GM18870 (cell line): ENCODE measurements around the gene BCO2.

Source experiments
- ATAC-seq: cut with Tn5 transposase; IDR thresholded peaks from one replicate; pipeline ENCODE4 v1.9.1; 2021; ENCODE audit warnings: moderate library complexity; ENCODE audit not compliant: unreplicated experiment

Gene BCO2

GRCh38 chr11:112247201-112247600, 71.9 kb downstream of the BCO2 start:
- no peak for ATAC-seq

DNA sequence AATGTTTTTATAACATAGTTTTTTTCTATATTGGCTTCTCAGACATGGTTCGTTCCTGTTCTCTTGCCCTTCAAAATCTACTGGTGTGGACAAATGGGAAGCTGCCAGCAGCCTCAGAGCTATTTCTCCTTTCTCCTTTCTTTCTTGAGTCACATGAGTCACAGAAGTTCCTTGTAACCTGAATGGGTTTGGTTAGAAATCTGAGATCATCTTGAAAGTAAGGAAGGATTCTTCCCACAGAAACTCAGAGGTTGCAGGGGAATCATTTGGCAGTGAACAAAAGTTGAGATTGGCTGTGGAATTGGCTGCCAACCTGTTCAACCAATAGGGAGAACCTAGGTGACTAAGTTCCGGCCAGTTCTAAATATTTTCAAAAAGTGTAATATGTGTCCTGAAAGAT, 72.9 kb downstream of the BCO2 start:
- no peak for ATAC-seq

DNA sequence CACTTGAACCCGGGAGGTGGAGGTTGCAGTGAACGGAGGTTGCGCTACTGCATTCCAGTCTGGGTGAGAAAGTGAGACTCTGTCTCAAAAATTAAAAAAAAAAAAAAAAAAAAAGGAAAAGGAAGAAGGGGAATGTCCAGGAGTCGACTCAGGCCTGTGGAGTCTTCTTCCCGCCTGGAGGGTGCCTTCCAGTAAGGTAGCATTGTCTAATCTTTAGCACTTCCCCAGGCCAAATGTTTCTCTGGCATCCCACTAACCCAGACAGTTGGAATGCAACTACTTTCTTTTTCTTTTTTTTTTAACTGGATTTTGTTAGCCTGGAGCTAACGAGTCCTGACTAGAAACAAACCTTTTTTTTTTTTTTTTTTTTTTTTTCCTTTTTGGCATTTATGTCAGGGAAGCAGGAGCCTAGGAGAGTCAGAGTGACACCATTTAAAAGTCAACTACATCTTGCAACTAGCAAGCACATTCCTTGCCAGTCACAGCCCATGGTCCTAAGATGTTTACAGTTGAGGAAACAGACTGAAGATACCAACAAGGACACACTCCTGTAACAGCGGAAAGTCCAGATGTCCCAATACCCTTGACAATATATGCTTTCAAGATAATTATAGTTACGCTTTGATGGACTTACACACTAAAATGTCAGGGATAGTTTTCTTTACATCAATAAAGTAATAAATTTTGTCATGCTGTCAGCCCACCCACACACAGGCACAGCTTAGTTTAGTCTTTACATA, 74.7 kb downstream of the BCO2 start:
- no peak for ATAC-seq

GRCh38 chr11:112253605-112254242, 78.4 kb downstream of the BCO2 start:
- ATAC-seq: no peak

DNA sequence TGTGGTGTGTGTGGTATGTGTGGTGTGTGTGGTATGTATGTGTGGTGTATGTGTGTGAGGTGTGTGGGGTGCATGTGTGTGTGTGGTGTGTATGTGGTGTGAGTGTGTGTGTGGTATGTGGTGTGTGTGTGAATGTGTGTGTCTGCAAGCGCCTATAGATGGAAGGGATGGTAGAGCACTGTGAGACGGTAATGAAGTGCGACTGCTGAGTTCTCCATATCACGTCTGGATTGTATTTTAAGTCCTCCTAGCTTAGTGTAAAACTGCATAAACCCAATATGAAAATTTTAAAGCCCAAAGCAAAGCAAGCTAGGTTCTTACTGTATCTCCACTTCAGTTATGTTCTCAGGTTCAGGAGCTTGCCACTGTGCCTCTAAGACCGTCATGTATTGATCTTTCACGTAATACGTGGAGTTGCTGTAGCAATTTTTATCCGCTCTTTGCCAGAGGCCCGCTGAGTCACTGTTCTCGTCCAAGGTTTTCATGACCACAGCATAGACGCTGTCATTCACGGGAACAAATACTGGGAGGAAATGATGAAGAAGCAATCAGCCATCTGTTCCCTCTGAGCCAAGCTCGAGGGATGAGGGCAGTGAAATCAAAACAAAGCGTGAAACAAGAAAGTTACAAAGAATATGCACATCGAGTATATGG, 79.9 kb downstream of the BCO2 start:
- no peak for ATAC-seq

GRCh38 chr11:112260490-112260889, 85.2 kb downstream of the BCO2 start, which contains the start of gene PLET1:
Gene PLET1 (minus strand): TSS chr11:112260860. CDS start chr11:112260589, 271 bp downstream.
- ATAC-seq: no peak

DNA sequence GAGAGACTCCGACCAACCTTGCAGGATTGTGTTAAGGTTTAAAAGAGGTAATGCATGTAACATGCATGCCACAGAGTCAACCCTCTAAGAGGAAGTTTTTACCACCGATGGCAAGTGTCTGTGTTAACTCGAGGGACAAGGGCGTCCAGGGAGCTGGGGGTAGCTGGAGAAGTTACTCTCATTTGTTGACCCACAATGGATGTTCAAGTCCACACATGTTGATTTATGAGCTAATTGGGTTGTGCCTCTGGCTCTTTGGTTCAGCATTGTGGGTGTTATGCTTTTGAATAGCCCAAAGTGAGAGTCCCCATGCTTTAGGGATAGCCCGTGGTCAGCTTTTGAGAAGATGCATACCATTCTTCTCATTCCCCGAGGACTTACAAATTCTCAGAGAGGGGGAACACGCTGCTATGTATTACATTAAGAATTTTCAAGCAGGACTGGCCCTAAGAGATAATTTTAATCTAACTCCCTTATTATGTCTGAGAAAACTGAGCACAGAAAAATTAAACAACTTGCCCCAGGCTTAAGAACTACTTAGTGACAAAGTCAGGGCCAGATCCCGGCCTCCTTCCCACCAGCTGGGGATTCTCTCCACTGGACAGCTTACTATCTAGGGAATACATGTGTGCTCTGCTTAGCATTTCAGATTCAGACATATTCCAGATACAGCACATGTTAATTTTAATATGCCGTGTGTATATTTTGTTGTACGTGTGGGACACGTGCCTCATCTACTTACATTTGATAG, 90.5 kb downstream of the BCO2 start:
- ATAC-seq: no peak

DNA sequence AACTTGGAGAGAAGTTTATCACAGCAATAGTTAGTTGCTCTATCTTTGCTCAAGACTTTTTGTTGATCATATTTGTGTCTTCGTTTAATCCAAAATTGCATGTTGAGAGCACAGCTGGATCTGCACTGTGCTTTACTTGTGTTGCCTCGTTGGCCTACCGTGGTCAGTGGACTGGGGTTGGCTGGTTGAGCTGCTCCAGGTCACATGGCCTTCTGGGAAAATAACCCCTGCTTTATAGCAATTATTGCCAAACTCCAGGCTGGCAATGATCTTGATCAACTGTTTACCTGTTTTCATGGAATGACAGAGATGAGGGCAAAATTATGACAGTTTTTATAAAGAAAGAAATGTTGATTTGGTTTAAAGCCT, 91.1 kb downstream of the BCO2 start:
- no peak for ATAC-seq

DNA sequence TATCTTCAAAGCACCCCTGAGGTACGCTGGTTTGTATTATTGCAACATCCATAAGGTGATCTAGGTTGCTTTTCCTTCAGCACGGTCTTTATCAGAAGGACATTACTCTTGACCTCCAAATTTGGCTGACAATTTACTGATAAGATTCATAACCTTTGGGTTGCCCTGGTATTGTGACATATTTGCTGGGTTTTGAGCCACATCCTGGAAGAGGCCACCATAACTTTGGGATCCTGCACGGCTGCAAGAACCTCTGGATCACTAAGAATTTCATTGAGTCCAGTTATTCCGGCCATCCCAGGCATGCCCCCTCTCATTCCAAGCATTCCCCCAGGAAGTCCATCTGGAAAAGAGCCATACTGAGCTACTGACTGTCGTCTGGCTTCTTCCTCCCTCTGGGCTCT, 91.9 kb downstream of the BCO2 start:
- ATAC-seq: no peak

- ATAC-seq: no peak
Measured at GRCh38 chr11:112268406-112268805, 93.1 kb downstream of the BCO2 start.
